Stomach (tissue), 9 donors: Measurements from ENCODE around the gene MTHFSD. TPM values are rescaled to one million over a fixed set of nuclear protein-coding genes. Genes with fewer than 3 reads are reported as not detected.

Source experiments
- DNase-seq, 2 donors: peaks; one replicate each; pipeline versions ENCODE4 v3.0.0 to v3.0.0-alpha.2; 2013 to 2019
- H3K27ac ChIP-seq, 5 donors: fragments of 200-600 bp in 4 of 5; sonication (generic) in 4 of 5; one replicate each; pipeline ENCODE4 v1.5.1; 2013 to 2019; ENCODE audit warnings: mild to moderate bottlenecking in 1 of 5, moderate library complexity in 1 of 5
- H3K27me3 ChIP-seq, 3 donors: fragments of 200-600 bp; sonication (generic); one replicate each; pipeline ENCODE4 v1.5.1; 2017 to 2019; ENCODE audit warnings: mixed run types in 1 of 3
- H3K36me3 ChIP-seq, 4 donors: fragments of 200-600 bp; sonication (generic); 1 replicate in 3 of 4; 2 replicates in 1 of 4; pipeline ENCODE4 v1.5.1; 2016 to 2019
- H3K4me1 ChIP-seq, 4 donors: fragments of 200-600 bp; sonication (generic); one replicate each; pipeline ENCODE4 v1.5.1; 2016 to 2019
- H3K4me3 ChIP-seq, 4 donors: fragments of 200-600 bp; sonication (generic) in 3 of 4; one replicate each; pipeline ENCODE4 v1.5.1; 2016 to 2019; ENCODE audit warnings: mild to moderate bottlenecking in 1 of 4
- H3K9me3 ChIP-seq, 4 donors: fragments of 200-600 bp; sonication (generic); one replicate each; pipeline ENCODE4 v1.5.1; 2016 to 2019
- CTCF ChIP-seq, 7 experiments: fragments of 450-650 bp in 4 of 7; fragments of 200-600 bp in 3 of 7; sonication (generic) in 3 of 7; IDR thresholded peaks; one replicate each; pipeline ENCODE4 v1.5.1; 2016 to 2019; ENCODE audit warnings: antibody characterized with exemption in 7 of 7, control low read depth in 2 of 7, mild to moderate bottlenecking in 1 of 7
- EP300 ChIP-seq: sonication (generic); formaldehyde crosslinking; IDR thresholded peaks from one replicate; pipeline ENCODE4 v1.6.1; 2017; ENCODE audit warnings: antibody characterized with exemption
- POLR2A ChIP-seq, 4 donors: fragments of 450-650 bp; IDR thresholded peaks; one replicate each; pipeline ENCODE4 v1.6.1; 2016; ENCODE audit warnings: antibody characterized with exemption in 4 of 4, control low read depth in 2 of 4, mild to moderate bottlenecking in 1 of 4, moderate library complexity in 1 of 4
- POLR2AphosphoS5 ChIP-seq, 3 donors: sonication (generic); formaldehyde crosslinking; IDR thresholded peaks; one replicate each; pipeline ENCODE4 v1.6.1; 2016; ENCODE audit warnings: antibody characterized with exemption in 3 of 3
- WGBS, 5 donors: extraction: QIAGEN DNeasy Blood & Tissue Kit in 3 of 5; methylation state at CpG; one replicate each; pipeline versions ENCODE4 v1.1.5 to v1.1.7; 2013 to 2018; 5-methylcytosine and 5-hydroxymethylcytosine counted together
- intact Hi-C: fragments of 100-400 bp; cut with DNase I; formaldehyde crosslinking; loops from one replicate; pipeline ENCODE4 v1.15.1; 2023; ENCODE audit warnings: low total_unique reads
- polyA plus RNA-seq, 3 donors: library from polyadenylated mRNA; stranded (reverse); fragments of 200-250 nt; gene quantifications; one replicate each; pipeline ENCODE4 v1.2.3, GENCODE V29; 2013
- total RNA-seq, 5 donors: library from RNA; depleted of rRNA; stranded (reverse); fragments of >200 nt; gene quantifications; one replicate each; pipeline versions ENCODE4 v1.1.0 to v1.2.3, GENCODE V29; 2014 to 2016
- donor health status: healthy with polysubstance abuse.
- donor health status: Bipolar disorder and iron deficiency.
- donor health status: healthy.

The MTHFSD gene
- total and polyA plus RNA-seq, 8 donors, result 3.5 to 23.1 (median 7.7) TPM

- no peak overlapping the region for H3K27ac ChIP-seq
- H3K36me3 ChIP-seq, result peaks cover 47 to 98% (median 92%) of the 10 kb centered on the region in 4 donors
- DNase-seq, result no peak
- H3K4me3 ChIP-seq, result no peak overlapping the region
- TF ChIP-seq POLR2A (IDR thresholded peaks at IDR 0.05), result no peak
- no peak for TF ChIP-seq EP300
- WGBS, 5 donors, result 93 to 97% (median 95%) methylated on average over 4 of the region's 4 CpGs
- intact Hi-C loops, result no loop called here
- no peaks in the 10 kb centered on the region for H3K4me1 ChIP-seq
- H3K27me3 ChIP-seq, result no peaks in the 10 kb centered on the region
- no peaks in the 10 kb centered on the region for H3K9me3 ChIP-seq
Measured at GRCh38 chr16:86537486-86537885, 17.5 kb downstream of the MTHFSD start.

GRCh38 chr16:86536621-86537020 is 18.4 kb downstream of the MTHFSD start:
- DNase-seq, result no peak
- WGBS, 5 donors, result 94 to 98% (median 96%) methylated on average over 14 to 17 of the region's 17 CpGs
- H3K36me3 ChIP-seq, result peaks cover 38 to 98% (median 92%) of the 10 kb centered on the region in 4 donors

GRCh38 chr16:86534779-86535615 is 20.0 kb downstream of the MTHFSD start:
- no peak for DNase-seq
- intact Hi-C loops, result no loop called here
- Histone ChIP-seq H3K27me3 (no peaks in the 10 kb centered on the region), H3K9me3 (no peaks in the 10 kb centered on the region), H3K27ac (no peak overlapping the region), H3K4me3 (no peak overlapping the region), H3K4me1 (peaks cover 0 to 17% (median 10%) of the 10 kb centered on the region in 4 donors), H3K36me3 (peaks cover 24 to 96% (median 81%) of the 10 kb centered on the region in 4 donors)
- no peak for TF ChIP-seq POLR2A (IDR thresholded peaks at IDR 0.05)
- no peak for TF ChIP-seq EP300
- no peak for TF ChIP-seq CTCF (IDR thresholded peaks at IDR 0.05)
- TF ChIP-seq POLR2AphosphoS5 (IDR thresholded peaks at IDR 0.05), result no peak
- WGBS, 5 donors, result 79 to 91% (median 84%) methylated on average over 18 of the region's 18 CpGs

More at GRCh38 chr16:86536621-86537020, 18.4 kb downstream of the MTHFSD start:
- Histone ChIP-seq H3K4me3 (no peak overlapping the region), H3K9me3 (no peaks in the 10 kb centered on the region), H3K27me3 (no peaks in the 10 kb centered on the region), H3K4me1 (peaks cover 0 to 3% (median 1%) of the 10 kb centered on the region in 4 donors), H3K27ac (no peak overlapping the region)
- intact Hi-C loops, result no loop called here
- no peak for TF ChIP-seq POLR2A (IDR thresholded peaks at IDR 0.05)
- TF ChIP-seq EP300, result no peak
- TF ChIP-seq POLR2AphosphoS5 (IDR thresholded peaks at IDR 0.05), result no peak
- no peak for TF ChIP-seq CTCF (IDR thresholded peaks at IDR 0.05)

GRCh38 chr16:86533767-86534351 is 21.2 kb downstream of the MTHFSD start:
- Histone ChIP-seq H3K4me1 (peaks cover 0 to 17% (median 10%) of the 10 kb centered on the region in 4 donors), H3K9me3 (no peaks in the 10 kb centered on the region), H3K27me3 (no peaks in the 10 kb centered on the region), H3K4me3 (no peak overlapping the region), H3K36me3 (peaks cover 14 to 85% (median 69%) of the 10 kb centered on the region in 4 donors), H3K27ac (no peak overlapping the region)
- DNase-seq, result no peak
- TF ChIP-seq POLR2AphosphoS5 (IDR thresholded peaks at IDR 0.05) (no peak), POLR2A (IDR thresholded peaks at IDR 0.05) (no peak)
- intact Hi-C loops, result no loop called here
- 88 to 92% (median 89%) methylated on average over 8 of the region's 8 CpGs for WGBS, 5 donors

DNA sequence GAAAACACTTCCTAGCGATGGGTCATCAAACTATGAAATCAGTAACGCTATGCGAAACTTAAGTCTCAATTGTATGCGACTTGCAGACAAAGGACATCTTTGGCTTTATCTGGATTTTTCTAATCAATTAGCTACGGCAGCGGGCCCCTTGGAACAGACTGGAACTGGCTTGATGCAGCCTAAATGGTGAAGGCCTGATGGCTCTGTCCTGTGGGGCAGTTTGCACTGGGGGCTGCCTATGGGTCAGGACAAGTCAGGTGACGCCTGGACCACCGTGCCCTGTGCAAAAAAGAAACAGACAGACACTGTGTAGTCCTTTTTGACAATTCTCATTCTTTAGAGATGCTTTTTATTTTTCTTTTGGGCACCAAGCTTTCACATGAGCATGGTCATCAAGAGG is 22.0 kb downstream of the MTHFSD start:
- 93 to 96% (median 95%) methylated on average over 8 of the region's 8 CpGs for WGBS, 5 donors
- TF ChIP-seq POLR2AphosphoS5 (IDR thresholded peaks at IDR 0.05) (no peak), EP300 (no peak), POLR2A (IDR thresholded peaks at IDR 0.05) (no peak), CTCF (IDR thresholded peaks at IDR 0.05) (no peak)
- Histone ChIP-seq H3K27ac (no peak overlapping the region), H3K36me3 (peaks cover 6 to 77% (median 62%) of the 10 kb centered on the region in 4 donors), H3K9me3 (no peaks in the 10 kb centered on the region), H3K27me3 (no peaks in the 10 kb centered on the region), H3K4me3 (no peak overlapping the region), H3K4me1 (peaks cover 0 to 17% (median 10%) of the 10 kb centered on the region in 4 donors)
- no peak for DNase-seq
- intact Hi-C loops, result no loop called here
